HG03175 (cell line): Measurements from ENCODE around the gene ANKRD39.
A peak's percentile ranks its signal among the peaks of the same experiment; 100 is the strongest.

Experiments used
- ATAC-seq: cut with Tn5 transposase; IDR thresholded peaks from one replicate; pipeline ENCODE4 v1.9.1; 2021; ENCODE audit warnings: mild to moderate bottlenecking, moderate library complexity; ENCODE audit not compliant: unreplicated experiment

ANKRD39 gene

GRCh38 chr2:96831679-96832078 is 26.1 kb downstream of the ANKRD39 start:
- no peak for ATAC-seq

GRCh38 chr2:96830044-96830562 is 27.7 kb downstream of the ANKRD39 start:
- ATAC-seq = no peak

GRCh38 chr2:96828874-96829273 is 28.9 kb downstream of the ANKRD39 start:
- ATAC-seq = no peak

GRCh38 chr2:96828436-96828835 is 29.4 kb downstream of the ANKRD39 start:
- no peak for ATAC-seq

GRCh38 chr2:96826546-96827278 is 31.1 kb downstream of the ANKRD39 start:
- ATAC-seq = no peak

GRCh38 chr2:96825057-96825456 is 32.8 kb downstream of the ANKRD39 start:
- no peak for ATAC-seq

GRCh38 chr2:96824079-96824870 is 33.5 kb downstream of the ANKRD39 start:
- no peak for ATAC-seq

- no peak for ATAC-seq
Observed at GRCh38 chr2:96823198-96823597, 34.6 kb downstream of the ANKRD39 start.

GRCh38 chr2:96822786-96823185 is 35.0 kb downstream of the ANKRD39 start:
- no peak for ATAC-seq

- ATAC-seq = no peak
Observed at GRCh38 chr2:96821113-96821675, 36.6 kb downstream of the ANKRD39 start.

GRCh38 chr2:96819876-96820511 is 37.8 kb downstream of the ANKRD39 start:
- no peak for ATAC-seq

GRCh38 chr2:96819128-96819875 is 38.5 kb downstream of the ANKRD39 start:
- ATAC-seq = no peak

GRCh38 chr2:96817882-96818281 is 39.9 kb downstream of the ANKRD39 start:
- no peak for ATAC-seq

GRCh38 chr2:96816836-96817702 is 40.7 kb downstream of the ANKRD39 start:
- ATAC-seq = no peak

GRCh38 chr2:96816127-96816835 is 41.5 kb downstream of the ANKRD39 start, which contains the start of gene CNNM3:
CNNM3 (plus strand) TSS chr2:96816268; CDS start chr2:96816278, 10 bp downstream.
- peak; percentile 87 for ATAC-seq

- peak; percentile 20 for ATAC-seq
Observed at GRCh38 chr2:96815326-96816126, 42.3 kb downstream of the ANKRD39 start.

GRCh38 chr2:96813656-96814055 is 44.2 kb downstream of the ANKRD39 start:
- ATAC-seq = no peak

- no peak for ATAC-seq
Observed at GRCh38 chr2:96811917-96812316, 45.9 kb downstream of the ANKRD39 start.
